Hematopoietic multipotent progenitor cell treated with erythropoietin and hydrocortisone succinate and interleukin-3 and kit ligand, for 6 days (in vitro differentiated cells): Measurements from ENCODE around the gene KLHL20.
A peak's percentile ranks its signal among the peaks of the same experiment; 100 is the strongest.
"Not testable (repeated sequence)": the region's sequence is repeated elsewhere in the genome, so short reads cannot be mapped to it uniquely, and the experiment has no call there.

Experiments used
- DNase-seq: peaks from one replicate; pipeline ENCODE4 v3.0.0-alpha.2; 2015

Gene KLHL20, protein sequence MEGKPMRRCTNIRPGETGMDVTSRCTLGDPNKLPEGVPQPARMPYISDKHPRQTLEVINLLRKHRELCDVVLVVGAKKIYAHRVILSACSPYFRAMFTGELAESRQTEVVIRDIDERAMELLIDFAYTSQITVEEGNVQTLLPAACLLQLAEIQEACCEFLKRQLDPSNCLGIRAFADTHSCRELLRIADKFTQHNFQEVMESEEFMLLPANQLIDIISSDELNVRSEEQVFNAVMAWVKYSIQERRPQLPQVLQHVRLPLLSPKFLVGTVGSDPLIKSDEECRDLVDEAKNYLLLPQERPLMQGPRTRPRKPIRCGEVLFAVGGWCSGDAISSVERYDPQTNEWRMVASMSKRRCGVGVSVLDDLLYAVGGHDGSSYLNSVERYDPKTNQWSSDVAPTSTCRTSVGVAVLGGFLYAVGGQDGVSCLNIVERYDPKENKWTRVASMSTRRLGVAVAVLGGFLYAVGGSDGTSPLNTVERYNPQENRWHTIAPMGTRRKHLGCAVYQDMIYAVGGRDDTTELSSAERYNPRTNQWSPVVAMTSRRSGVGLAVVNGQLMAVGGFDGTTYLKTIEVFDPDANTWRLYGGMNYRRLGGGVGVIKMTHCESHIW

DNA sequence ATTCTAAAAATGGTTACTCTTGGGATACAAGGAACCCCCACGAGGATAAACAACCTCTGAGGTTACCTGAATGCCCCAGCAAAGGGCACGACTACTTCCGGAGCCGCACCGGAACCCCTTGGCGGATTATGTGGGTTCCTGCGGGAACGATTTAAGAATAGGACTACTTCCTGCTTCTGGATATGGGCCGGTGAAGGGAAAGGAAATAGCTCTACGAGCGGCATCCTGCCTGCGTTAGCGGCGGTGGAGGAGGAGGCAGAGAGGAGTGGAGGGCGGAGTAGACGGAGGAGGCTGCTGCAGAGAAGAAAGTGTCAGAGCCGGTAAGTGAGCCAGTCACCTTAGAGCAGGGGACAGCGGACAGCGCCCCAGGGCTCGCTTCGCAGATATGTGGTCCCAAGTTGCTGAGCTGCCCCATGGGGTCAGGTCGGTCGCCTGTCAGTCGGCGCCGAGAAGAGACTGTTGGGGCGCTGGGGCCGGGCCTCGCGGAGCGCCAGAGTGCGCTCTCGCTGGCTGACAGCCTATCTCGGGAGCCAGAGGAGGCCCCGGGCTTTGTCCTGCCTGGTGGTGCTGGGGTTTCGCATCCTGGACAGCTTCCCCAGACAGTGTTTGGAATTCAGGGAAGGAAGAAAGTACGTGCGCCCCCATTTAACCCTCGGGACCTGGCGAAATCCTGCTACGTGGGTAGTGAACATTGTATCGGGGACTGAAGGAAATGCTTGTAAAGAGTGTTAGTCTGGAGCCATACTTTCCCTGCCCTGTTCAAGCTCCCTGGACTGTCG is at the start of gene KLHL20:
TSS of gene KLHL20 (plus strand) at position 223 of the 779 bp plus-strand sequence. CDS start 1,063 bp downstream, outside the sequence.
- peak; percentile 95 for DNase-seq

DNA sequence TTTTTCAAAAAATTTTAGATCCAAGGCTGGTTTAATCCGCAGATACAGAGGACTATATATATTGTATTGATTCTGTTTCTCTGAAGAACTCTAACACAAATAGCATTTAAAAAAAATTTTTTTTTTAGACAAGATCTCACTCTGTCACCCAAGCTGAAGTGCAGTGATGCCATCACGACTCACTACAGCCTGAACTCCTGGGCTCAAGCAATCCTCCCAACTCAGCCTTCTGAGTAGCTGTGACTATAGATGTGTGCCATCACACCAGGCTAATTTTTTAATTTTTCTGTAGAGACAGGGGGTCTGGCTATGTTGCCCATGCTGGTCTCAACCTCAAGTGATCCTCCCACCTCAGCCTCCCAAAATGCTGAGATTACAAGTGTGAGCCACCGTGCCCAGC is 48.1 kb upstream of the KLHL20 start:
- DNase-seq: no peak

DNA sequence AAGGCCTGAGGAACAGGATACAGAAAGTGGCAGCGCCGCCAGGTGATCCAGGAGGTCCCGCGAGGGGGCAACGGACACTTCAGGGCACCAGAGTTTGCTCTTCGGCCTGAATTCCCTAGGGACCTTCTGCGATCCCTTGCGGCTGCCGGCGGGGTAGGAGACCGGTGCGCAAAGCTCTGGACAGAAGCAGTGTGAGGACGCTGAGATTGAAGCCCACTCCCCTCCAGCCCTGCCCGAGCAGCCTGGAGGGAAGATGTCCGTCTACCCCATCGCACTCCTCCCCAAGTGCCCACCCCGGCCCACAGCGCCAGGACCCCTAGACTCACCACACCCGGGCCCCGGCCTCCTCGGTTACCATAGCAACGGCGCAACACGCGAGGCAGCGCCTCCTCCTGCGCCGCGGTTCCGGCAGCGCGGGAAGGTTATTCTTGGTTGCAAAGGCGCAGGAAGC is 45.3 kb upstream of the KLHL20 start, which contains the start of gene ANKRD45:
TSS of gene ANKRD45 (minus strand) at position 361 of the 451 bp plus-strand sequence. CDS start 10,433 bp downstream, outside the sequence.
- DNase-seq: peak; percentile 70

DNA sequence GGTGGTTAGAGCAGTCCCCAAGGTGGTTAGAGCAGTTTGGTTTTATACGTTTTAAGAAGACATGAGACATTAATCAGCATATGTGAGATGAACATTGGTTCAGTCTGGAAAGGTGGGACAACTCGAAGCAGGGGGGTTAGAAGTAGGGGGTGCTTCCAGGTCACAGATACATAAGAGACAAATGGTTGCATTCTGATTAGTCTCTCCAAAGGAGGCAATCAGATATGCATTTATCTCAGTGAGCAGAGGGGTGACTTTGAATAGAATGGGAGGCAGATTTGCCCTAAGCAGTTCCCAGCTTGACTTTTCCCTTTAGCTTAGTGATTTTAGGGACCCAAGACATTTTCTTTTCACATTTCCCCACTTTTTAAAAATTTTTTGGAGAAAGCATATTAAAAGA is 40.3 kb upstream of the KLHL20 start:
- not testable (repeated sequence) for DNase-seq

DNA sequence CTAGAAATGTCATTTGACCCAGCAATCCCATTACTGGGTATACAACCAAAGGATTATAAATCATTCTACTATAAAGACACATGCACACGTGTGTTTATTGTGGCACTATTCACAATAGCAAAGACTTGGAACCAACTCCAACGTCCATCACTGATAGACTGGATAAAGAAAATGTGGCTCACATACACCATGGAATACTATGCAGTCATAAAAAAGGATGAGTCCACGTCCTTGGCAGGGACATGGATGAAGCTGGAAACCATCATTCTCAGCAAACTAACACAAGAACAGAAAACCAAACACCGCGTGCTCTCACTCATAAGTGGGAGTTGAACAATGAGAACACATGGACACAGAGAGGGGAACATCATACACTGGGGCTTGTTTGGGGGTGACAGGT is 34.6 kb upstream of the KLHL20 start:
- DNase-seq: not testable (repeated sequence)

DNA sequence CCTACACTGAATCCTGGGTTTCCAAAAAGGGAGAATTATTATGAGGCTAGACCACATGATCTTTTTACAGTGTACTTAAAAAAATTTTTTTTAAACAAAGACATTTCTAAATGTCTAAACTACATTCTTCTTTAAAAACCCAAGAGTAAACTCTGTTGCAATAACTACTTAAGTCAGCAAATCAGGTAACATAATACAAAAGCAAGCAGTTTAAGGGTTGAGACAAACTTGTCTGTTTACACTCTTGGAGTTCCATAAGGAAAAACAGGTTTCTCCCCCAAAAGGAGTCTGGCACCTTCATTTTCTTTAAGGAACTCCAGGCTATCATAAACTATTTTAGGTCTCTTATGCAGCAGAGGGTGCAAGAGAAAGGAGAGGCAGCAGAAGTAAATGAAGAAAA is 32.6 kb upstream of the KLHL20 start:
- DNase-seq: no peak

DNA sequence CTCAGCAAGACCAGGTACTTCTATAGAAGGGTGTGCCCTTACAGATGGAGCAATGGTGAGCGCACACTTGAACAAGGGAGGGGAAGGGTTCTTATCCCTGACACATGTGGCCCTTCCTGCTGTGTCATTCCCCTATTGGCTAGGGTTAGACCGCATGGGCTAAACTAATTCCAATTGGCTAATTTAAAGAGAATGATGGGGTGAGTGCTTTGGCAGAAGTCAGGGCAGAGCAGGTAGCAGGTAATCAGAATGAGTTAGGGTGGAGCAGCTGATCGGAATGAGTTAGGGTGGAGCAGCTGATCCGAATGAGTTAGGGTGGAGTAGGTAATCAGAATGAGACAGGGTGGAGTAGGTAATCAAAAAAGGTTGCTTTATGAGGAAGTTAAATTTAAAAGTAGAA is 30.9 kb upstream of the KLHL20 start:
- DNase-seq: not testable (repeated sequence)

DNA sequence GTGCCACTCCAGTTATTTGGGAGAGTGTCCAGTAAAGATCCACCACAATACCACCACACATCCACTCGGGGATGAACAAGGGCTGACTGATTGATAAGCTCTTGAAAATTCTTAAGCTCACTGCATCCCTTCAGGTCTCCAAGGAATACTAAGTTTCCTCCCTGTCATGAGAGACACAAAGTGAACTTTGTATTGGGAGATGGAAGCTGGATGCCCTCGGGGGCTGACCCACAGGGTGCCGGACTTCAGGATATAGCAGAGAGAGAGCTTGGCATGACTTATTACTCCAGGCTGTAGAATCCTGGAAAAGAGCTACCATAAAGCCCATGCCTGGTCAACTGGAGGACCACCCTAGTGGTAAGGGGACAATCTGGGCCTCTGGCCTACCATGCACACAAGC is 29.7 kb upstream of the KLHL20 start:
- not testable (repeated sequence) for DNase-seq

DNA sequence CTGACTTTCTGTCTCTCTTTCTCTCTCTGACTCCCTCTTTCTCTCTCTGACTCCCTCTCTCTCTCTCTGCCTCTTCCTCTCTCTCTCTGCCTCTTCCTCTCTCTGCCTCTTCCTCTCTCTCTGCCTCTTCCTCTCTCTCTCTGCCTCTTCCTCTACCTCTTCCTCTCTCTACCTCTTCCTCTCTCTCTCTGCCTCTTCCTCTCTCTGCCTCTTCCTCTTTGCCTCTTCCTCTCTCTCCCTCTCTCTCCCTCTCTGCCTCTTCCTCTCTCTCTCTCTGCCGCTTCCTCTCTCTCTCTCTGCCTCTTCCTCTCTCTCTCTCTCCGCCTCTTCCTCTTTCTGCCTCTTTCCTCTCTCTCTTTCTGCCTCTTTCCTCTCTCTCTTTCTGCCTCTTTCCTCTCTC is 26.5 kb upstream of the KLHL20 start:
- DNase-seq: no peak

DNA sequence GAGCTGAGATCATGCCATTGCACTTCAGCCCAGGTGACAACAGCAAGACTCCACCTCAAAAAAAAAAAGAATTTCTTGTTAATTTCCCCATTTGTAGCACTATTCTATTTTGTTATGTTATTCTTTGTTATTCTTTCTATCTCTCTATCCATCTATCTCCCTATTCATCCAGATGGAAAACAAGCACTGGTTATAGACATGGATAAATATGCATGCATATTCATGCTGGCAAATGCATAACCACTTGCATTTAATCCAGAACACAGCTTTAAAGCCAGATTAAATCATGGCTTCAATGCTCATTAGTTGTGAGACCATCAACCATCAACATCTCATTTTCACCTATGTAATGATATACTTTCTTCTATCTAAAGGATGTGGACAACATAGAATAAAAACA is 21.5 kb upstream of the KLHL20 start:
- DNase-seq: no peak

DNA sequence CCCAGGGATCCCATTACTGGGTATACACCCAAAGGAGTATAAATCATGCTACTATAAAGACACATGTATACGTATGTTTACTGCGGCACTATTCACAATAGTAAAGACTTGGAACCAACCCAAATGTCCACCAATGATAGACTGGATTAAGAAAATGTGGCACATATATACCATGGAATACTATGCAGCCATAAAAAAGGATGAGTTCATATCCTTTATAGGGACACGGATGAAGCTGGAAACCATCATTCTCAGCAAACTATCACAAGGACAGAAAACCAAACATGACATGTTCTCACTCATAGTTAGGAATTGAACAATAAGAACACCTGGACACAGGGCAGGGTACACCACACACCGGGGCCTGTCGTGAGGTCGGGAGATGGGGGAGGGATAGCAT is 13.5 kb upstream of the KLHL20 start:
- DNase-seq: not testable (repeated sequence)

DNA sequence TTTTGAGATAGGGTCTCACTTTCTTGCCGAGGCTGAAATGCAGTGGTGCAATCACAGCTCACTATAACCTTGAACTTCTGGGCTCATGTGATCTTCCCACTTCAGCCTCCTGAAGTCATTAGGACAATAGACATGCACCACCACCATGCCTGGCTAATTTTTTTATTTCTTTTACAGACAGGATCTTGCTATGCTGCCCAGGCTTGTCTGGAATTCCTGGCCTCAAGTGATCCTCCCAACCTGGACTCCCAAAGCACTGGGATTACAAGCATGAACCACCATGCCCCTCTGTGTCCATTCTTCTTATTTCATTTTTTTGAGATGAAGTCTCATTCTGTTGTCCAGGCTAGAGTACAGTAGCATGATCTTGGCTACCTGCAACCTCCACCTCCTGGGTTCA is 12.0 kb upstream of the KLHL20 start:
- no peak for DNase-seq

DNA sequence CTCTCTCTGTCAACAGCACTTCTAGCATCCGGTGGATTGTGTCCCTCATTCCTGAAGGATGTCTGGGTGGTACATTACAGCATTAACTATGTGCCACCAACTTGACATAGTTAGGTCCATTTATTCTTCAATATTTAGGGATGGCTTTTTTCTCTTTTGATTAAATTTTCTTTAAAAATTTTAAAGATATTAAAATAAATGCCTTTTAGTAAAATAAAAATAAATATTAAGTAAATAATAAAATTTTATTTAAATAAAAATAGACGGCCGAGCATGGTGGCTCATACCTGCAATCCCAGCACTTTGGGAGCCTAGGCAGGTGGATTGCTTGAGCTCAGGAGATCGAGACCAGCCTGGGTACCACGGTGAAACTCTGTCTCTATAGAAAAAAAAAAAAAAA is 9.7 kb upstream of the KLHL20 start:
- DNase-seq: no peak

DNA sequence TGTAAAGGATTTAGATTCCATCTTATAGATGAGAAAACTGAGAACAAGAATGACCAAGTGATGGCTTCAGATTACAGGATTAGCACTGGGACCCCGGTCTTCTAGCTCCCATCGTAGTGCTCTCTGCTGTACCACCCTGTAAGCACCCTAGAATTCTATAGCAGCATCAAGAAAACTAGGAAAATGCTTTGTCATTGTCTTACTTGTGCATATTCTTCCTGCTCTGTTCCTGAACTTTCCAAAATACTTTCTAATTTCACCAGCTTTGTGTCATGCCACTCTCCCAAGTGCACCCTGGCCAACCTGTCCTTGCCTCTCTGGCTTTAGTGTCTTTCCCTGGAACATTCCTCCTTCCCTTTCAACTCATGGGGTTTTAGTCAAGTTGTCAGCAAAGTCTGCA is 6.0 kb upstream of the KLHL20 start:
- no peak for DNase-seq

DNA sequence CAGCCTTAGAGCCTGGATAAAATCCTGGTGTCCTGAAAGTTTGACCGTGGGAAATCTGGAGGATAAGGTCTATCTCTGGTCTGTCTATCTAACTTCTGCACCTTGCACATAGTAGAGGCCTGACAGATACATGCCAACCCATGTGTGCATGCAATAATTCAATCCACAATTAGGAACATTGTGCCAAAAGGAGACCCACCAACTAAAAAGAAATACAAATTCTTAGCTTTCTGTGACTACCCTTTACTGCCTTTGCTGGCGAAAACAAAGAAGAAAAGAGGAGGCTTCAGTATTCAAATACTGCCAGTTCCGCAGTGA is 381 bp upstream of the KLHL20 start:
- peak; percentile 23 for DNase-seq

DNA sequence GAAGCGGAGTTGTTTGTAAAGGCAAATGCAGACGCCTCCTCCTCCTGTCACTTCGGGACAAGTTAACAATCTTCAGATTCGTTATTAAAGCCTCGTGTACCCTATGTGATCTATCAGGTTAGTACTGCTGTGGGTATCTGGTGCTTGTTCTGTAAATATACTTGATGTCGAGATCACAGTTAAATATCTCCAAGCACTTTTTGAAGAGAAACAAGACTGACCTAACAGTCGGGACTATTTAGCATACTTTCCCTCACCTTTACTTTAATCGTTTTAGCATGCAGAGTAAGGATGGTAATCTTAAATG is 710 bp downstream of the KLHL20 start:
- no peak for DNase-seq

DNA sequence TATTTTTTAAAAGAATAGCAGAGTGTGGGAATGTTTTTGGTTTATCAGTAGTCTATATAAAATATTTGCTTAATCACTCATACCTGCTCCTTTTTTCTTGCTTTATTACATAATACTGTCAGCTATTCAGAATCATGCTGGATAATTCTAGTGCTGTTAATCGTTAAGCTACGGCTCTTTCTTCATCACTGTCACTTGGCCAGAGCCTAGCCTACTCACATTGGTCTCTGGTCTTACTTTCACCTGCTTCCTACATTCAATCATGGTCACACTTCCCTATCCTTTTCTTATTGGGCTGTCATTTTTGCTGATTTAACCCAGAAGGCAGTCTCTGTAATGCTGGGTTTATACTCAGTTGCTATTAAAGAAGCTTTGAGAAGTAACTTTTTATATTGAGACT is 2.5 kb downstream of the KLHL20 start:
- no peak for DNase-seq

DNA sequence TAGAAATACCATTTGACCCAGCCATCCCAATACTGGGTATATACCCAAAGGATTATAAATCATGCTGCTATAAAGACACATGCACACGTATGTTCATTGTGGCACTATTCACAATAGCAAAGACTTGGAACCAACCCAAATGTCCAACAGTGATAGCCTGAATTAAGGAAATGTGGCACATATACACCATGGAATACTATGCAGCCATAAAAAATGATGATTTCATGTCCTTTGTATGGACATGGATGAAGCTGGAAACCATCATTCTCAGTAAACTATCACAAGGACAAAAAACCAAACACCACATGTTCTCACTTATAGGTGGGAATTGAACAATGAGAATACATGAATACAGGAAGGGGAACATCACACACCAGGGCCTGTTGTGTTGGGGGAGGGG is 16.6 kb downstream of the KLHL20 start:
- DNase-seq: not testable (repeated sequence)

DNA sequence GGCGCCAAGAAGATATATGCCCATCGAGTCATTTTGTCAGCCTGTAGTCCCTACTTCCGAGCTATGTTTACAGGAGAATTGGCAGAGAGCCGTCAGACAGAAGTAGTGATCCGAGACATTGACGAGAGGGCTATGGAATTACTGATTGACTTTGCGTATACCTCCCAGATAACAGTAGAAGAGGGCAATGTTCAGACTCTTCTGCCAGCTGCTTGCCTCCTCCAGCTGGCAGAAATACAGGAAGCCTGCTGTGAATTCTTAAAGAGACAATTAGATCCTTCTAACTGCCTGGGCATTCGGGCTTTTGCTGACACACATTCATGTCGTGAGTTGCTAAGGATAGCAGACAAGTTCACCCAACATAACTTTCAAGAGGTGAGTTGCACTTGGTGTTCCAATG is 19.1 kb downstream of the KLHL20 start:
- no peak for DNase-seq

DNA sequence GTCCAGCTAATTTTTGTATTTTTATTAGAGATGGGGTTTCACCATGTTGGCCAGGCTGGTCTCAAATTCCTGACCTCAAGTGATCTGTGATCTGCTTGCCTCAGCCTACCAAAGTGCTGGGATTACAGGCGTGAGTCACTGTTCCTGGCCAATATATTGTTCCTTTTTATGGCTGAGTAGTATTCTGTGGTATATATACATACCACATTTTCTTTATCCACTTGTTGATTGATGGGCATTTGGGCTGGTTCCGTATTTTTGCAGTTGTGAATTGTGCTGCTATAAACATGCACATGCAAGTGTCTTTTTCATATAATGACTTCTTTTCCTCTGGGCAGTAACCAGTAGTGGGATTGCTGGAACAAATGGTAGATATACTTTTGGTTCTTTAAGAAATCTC is 21.3 kb downstream of the KLHL20 start:
- not testable (repeated sequence) for DNase-seq

DNA sequence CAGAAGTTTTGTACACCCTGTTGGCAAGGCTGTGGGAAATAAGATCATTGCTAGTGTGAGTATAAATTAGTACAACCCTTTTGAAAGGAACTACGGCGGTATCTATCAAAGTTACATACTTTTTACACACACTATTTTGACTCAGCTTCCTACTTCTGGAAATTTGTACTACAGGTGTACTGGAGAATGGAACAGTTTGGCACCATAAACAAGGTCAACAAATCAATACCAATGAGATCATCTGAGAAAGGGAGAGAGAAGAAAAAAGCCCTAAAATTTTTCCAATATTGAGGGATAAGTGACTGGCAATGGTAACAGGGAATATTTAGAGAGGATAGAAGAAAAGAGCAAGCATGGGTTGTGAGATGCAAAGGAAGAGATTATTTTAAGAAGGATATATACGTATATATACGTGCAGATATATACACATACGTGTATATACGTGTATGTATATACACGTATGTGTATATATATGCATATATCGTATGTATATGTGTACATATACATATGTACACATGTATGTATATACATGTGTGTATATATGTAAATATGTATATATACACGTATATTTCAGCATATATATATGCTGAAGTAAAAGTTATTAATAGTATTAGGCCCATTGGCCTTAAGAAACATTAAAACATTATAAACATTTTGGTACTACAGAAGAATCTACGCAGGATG is 27.6 kb downstream of the KLHL20 start:
- DNase-seq: no peak

DNA sequence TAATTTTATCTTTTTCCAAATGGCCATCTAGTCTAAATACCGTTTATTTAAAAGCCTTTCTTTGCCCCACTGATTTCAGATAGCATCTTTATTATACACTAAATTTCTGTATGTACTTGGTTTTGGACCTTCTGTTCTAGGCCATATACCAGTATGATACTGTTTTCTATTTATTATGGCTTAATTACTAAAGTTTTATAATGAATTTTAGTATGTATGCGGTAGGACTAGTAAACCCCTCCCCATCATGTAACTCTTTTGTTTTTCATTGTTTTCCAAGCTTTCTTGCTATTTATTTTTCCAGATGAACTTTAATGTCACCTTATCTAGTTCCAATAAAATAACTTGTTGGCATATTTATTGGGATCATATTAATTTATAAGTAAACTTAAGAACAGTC is 29.9 kb downstream of the KLHL20 start:
- DNase-seq: no peak

DNA sequence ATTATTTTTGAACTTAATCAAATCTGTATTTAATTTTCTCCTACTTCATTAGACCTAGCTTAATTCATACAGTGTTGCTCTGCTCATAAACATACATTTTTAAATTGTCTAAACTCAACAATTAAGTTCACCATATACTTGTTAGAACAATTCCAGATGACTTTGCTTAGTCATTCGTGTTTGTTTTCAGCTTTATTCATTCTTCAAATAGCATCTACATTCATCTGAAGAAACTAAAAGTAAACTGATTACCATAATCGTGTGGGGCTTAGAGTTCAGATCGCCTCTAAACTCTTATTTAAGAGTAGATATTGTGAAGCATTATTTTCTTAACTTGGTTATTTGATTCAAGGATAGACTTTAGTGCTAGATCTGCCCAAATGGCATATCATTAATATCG is 34.4 kb downstream of the KLHL20 start:
- no peak for DNase-seq
